NCI-H1436 treated with DMSO at 0.1 percent for 48 hours (cell line): ENCODE measurements around the gene CORO2B.

Source experiments
- DNase-seq: peaks from one replicate; lab custom pipeline; 2025; lab: John Stamatoyannopoulos, UW

The CORO2B gene

GRCh38 chr15:68650901-68651709 is 72.3 kb downstream of the CORO2B start:
- no peak for DNase-seq

- DNase-seq, result no peak
These were observed 73.2 kb downstream of the CORO2B start for GRCh38 chr15:68651916-68652525.

- DNase-seq, result no peak
These were observed 74.3 kb downstream of the CORO2B start for GRCh38 chr15:68653031-68653635.

- no peak for DNase-seq
These were observed 75.0 kb downstream of the CORO2B start for GRCh38 chr15:68653801-68654200.

GRCh38 chr15:68654786-68655560 is 76.2 kb downstream of the CORO2B start:
- DNase-seq, result no peak

GRCh38 chr15:68655686-68656437 is 77.1 kb downstream of the CORO2B start:
- no peak for DNase-seq

GRCh38 chr15:68656438-68656739 is 77.6 kb downstream of the CORO2B start:
- DNase-seq, result no peak

GRCh38 chr15:68658151-68658550 is 79.4 kb downstream of the CORO2B start:
- DNase-seq, result no peak

- DNase-seq, result no peak
These were observed 80.0 kb downstream of the CORO2B start for GRCh38 chr15:68658641-68659358.

- no peak for DNase-seq
These were observed 84.7 kb downstream of the CORO2B start for GRCh38 chr15:68663526-68663925.

- peak; percentile 15 for DNase-seq
These were observed 87.5 kb downstream of the CORO2B start for GRCh38 chr15:68666120-68666811.

GRCh38 chr15:68666812-68667450 is 88.1 kb downstream of the CORO2B start:
- no peak for DNase-seq

- DNase-seq, result no peak
These were observed 89.2 kb downstream of the CORO2B start for GRCh38 chr15:68667800-68668625.

GRCh38 chr15:68668926-68669600 is 90.3 kb downstream of the CORO2B start:
- DNase-seq, result no peak

- DNase-seq, result no peak
These were observed 93.5 kb downstream of the CORO2B start for GRCh38 chr15:68672251-68672650.

- no peak for DNase-seq
These were observed 94.0 kb downstream of the CORO2B start for GRCh38 chr15:68672781-68673205.

- DNase-seq, result no peak
These were observed 96.2 kb downstream of the CORO2B start for GRCh38 chr15:68674975-68675374.

- DNase-seq, result no peak
These were observed 97.3 kb downstream of the CORO2B start for GRCh38 chr15:68676011-68676605.
